DMS53 treated with DMSO at 0.1 percent for 48 hours (cell line): ENCODE data around the gene SPRED2.

Experiments
- DNase-seq: peaks from one replicate; lab custom pipeline; 2025; ENCODE audit not compliant: unreplicated experiment; lab: John Stamatoyannopoulos, UW

The SPRED2 gene

GRCh38 chr2:65368468-65368867, 63.9 kb downstream of the SPRED2 start:
- no peak for DNase-seq

- peak; percentile 68 for DNase-seq
Measured at GRCh38 chr2:65367524-65367923, 64.9 kb downstream of the SPRED2 start.

- DNase-seq, result peak; percentile 94
Measured at GRCh38 chr2:65366595-65367125, 65.7 kb downstream of the SPRED2 start.

- no peak for DNase-seq
Measured at GRCh38 chr2:65364986-65365733, 67.2 kb downstream of the SPRED2 start.

GRCh38 chr2:65363879-65364666, 68.3 kb downstream of the SPRED2 start:
- DNase-seq, result no peak

- DNase-seq, result no peak
Measured at GRCh38 chr2:65361623-65362022, 70.8 kb downstream of the SPRED2 start.

- DNase-seq, result no peak
Measured at GRCh38 chr2:65360441-65360840, 72.0 kb downstream of the SPRED2 start.

GRCh38 chr2:65358678-65359400, 73.6 kb downstream of the SPRED2 start:
- no peak for DNase-seq

- no peak for DNase-seq
Measured at GRCh38 chr2:65357959-65358294, 74.5 kb downstream of the SPRED2 start.

GRCh38 chr2:65357095-65357958, 75.1 kb downstream of the SPRED2 start:
- no peak for DNase-seq

- no peak for DNase-seq
Measured at GRCh38 chr2:65355186-65355831, 77.1 kb downstream of the SPRED2 start.

- DNase-seq, result no peak
Measured at GRCh38 chr2:65354773-65355172, 77.6 kb downstream of the SPRED2 start.

GRCh38 chr2:65353927-65354326, 78.5 kb downstream of the SPRED2 start:
- DNase-seq, result peak; percentile 49

GRCh38 chr2:65353046-65353445, 79.4 kb downstream of the SPRED2 start:
- no peak for DNase-seq

GRCh38 chr2:65351948-65352595, 80.3 kb downstream of the SPRED2 start:
- no peak for DNase-seq

GRCh38 chr2:65351234-65351947, 81.0 kb downstream of the SPRED2 start:
- no peak for DNase-seq

GRCh38 chr2:65350651-65351056, 81.7 kb downstream of the SPRED2 start:
- no peak for DNase-seq

GRCh38 chr2:65349863-65350262, 82.5 kb downstream of the SPRED2 start:
- peak; percentile 73 for DNase-seq

- no peak for DNase-seq
Measured at GRCh38 chr2:65347913-65348312, 84.5 kb downstream of the SPRED2 start.
